Measurements from ENCODE around the gene SULF2.

The SULF2 gene

DNA sequence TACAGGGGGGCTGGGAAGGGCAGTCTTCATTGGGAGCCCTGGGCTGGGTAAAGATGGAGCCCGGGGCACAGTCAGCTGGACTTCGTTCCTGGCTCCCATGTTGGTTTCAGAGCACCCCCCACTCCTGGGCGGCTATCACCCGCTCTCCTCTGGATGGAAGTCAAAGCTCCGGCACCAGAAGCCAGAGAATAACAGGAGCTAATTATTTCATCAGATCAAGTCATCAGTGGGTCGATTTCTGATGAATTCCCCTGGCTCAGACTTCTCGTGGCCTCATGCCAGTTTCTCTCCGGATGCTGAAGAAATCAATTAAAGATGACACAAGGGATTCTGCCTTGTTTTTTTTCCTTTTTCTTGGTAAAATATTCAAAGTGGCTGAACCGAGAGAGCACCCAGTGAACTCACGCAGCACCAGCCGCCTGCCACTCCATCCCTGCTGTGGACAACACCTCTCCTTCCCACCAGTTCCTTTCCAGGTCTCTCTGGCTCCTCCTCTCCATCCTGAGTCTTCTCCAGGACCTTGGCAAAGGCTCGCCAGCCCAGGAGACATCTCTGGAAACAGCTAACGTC lies 22.5 kb downstream of the SULF2 start:
- no peak overlapping the region for H3K27ac ChIP-seq (ENCODE audit: low read depth in 2 of 2, low read length in 2 of 2)

GRCh38 chr20:47761482-47762047 lies 23.7 kb downstream of the SULF2 start:
- Histone ChIP-seq H3K4me1 (ENCODE audit: control insufficient read depth in 2 of 2, insufficient read depth in 2 of 2, low read length in 2 of 2) (no peaks in the 10 kb centered on the region), H3K27me3 (ENCODE audit: control insufficient read depth in 2 of 2, insufficient read depth in 2 of 2, low read length in 2 of 2) (no peaks in the 10 kb centered on the region), H3K9ac (ENCODE audit: low read depth in 1 of 2, low read length in 2 of 2) (no peak overlapping the region), H3K9me3 (ENCODE audit: control insufficient read depth in 2 of 2, low read length in 2 of 2) (no peaks in the 10 kb centered on the region), H3K4me3 (ENCODE audit: low read length in 2 of 2) (no peak overlapping the region), H3K27ac (ENCODE audit: low read depth in 2 of 2, low read length in 2 of 2) (no peak overlapping the region), H3K36me3 (ENCODE audit: control insufficient read depth in 2 of 2, insufficient read depth in 2 of 2, low read length in 2 of 2) (peaks cover 3 to 10% of the 10 kb centered on the region in 2 donors)

More for the DNA sequence above, 22.5 kb downstream of the SULF2 start:
- Histone ChIP-seq H3K9ac (ENCODE audit: low read depth in 1 of 2, low read length in 2 of 2) (no peak overlapping the region), H3K4me1 (ENCODE audit: control insufficient read depth in 2 of 2, insufficient read depth in 2 of 2, low read length in 2 of 2) (peaks cover 0 to under 1% of the 10 kb centered on the region in 2 donors), H3K4me3 (ENCODE audit: low read length in 2 of 2) (no peak overlapping the region), H3K27me3 (ENCODE audit: control insufficient read depth in 2 of 2, insufficient read depth in 2 of 2, low read length in 2 of 2) (no peaks in the 10 kb centered on the region), H3K36me3 (ENCODE audit: control insufficient read depth in 2 of 2, insufficient read depth in 2 of 2, low read length in 2 of 2) (no peaks in the 10 kb centered on the region), H3K9me3 (ENCODE audit: control insufficient read depth in 2 of 2, low read length in 2 of 2) (no peaks in the 10 kb centered on the region)

DNA sequence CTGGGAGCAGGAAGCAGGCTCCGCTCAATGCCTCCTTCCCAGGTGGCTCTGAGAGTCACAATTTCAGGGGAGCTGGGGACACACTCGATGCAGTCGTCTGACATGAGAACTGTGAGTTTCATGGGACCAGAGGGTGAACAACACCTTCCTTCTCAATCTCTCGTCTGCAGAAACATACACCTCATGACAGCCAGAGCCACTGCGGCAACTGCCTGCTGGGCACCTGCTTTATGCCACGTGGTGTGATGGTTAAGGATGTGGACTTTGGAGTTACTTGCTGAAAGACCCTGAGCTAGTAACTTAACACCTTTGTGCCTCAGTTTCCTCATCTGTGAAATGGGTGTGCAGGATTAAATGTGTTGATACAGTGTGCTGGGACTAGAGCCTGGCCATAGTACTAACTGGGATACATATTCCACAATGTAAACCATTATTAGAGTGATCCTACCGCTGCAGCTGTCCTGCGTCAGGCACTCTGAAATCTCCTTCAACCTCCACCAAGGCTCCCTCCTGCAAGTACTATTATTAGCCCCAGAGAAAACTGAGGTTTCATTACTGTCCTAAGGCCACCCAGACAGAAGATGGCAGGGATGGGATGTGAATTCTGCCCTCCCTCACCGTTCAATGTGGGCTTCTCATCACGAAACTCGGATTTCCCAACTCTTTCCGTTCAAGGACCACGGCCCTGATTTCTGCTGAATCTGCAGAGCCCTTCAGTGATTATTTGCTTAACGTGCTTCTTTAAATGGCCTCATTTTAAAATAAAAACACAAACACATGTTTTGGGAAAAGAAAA lies 24.4 kb downstream of the SULF2 start:
- Histone ChIP-seq H3K9ac (ENCODE audit: low read depth in 1 of 2, low read length in 2 of 2) (no peak overlapping the region), H3K4me1 (ENCODE audit: control insufficient read depth in 2 of 2, insufficient read depth in 2 of 2, low read length in 2 of 2) (no peaks in the 10 kb centered on the region), H3K4me3 (ENCODE audit: low read length in 2 of 2) (no peak overlapping the region), H3K36me3 (ENCODE audit: control insufficient read depth in 2 of 2, insufficient read depth in 2 of 2, low read length in 2 of 2) (peaks cover 3 to 10% of the 10 kb centered on the region in 2 donors), H3K27me3 (ENCODE audit: control insufficient read depth in 2 of 2, insufficient read depth in 2 of 2, low read length in 2 of 2) (no peaks in the 10 kb centered on the region), H3K27ac (ENCODE audit: low read depth in 2 of 2, low read length in 2 of 2) (no peak overlapping the region), H3K9me3 (ENCODE audit: control insufficient read depth in 2 of 2, low read length in 2 of 2) (no peaks in the 10 kb centered on the region)

- Histone ChIP-seq H3K9me3 (ENCODE audit: control insufficient read depth in 2 of 2, low read length in 2 of 2) (no peaks in the 10 kb centered on the region), H3K9ac (ENCODE audit: low read depth in 1 of 2, low read length in 2 of 2) (no peak overlapping the region), H3K36me3 (ENCODE audit: control insufficient read depth in 2 of 2, insufficient read depth in 2 of 2, low read length in 2 of 2) (peaks cover 3 to 10% of the 10 kb centered on the region in 2 donors), H3K27me3 (ENCODE audit: control insufficient read depth in 2 of 2, insufficient read depth in 2 of 2, low read length in 2 of 2) (no peaks in the 10 kb centered on the region), H3K27ac (ENCODE audit: low read depth in 2 of 2, low read length in 2 of 2) (no peak overlapping the region), H3K4me1 (ENCODE audit: control insufficient read depth in 2 of 2, insufficient read depth in 2 of 2, low read length in 2 of 2) (no peaks in the 10 kb centered on the region), H3K4me3 (ENCODE audit: low read length in 2 of 2) (no peak overlapping the region)
Measured at GRCh38 chr20:47758517-47759450, 26.5 kb downstream of the SULF2 start.

DNA sequence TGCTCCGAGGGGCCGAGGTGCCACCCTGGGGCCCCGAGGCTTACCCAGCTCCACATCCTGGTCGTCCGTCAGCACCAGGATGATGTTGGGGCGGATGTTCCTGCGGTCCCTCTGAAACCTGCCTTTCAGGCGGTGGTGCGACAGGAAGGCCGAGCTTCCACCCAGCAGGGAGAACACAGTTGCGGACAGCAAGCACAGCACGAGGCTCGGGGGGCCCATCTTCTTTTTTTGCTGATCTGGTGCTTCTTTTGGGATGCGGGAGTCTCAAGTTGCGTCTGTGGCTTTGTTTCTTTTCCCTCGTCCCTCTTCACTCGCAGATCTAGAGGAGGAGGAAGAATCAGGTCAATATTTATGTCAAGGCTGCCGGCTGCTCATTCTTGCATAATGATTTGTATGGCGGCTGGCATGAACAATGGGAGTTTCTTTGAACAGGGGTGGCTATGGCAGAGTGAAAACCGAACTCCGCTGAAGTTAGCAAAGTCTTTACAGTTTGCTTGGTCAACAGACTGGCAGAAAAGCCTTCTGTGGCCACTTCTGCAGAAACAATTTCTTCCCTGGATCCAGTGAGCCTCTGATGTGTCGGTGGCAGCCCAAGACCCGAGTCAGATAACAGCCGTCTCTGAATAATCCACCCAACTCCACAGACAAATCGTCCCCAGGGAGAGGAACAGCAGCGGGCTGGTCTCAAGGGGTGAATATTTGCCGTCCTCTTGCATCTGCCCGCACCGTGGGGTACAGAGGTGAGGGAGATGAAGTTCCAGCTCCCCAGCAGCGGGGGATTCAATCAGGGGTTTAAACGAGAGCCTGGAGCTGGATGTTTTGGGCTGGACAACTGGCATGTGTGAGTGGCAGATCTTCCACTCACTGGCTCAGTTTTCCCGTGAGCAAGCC lies 27.9 kb downstream of the SULF2 start:
- Histone ChIP-seq H3K27me3 (ENCODE audit: control insufficient read depth in 2 of 2, insufficient read depth in 2 of 2, low read length in 2 of 2) (no peaks in the 10 kb centered on the region), H3K4me3 (ENCODE audit: low read length in 2 of 2) (no peak overlapping the region), H3K27ac (ENCODE audit: low read depth in 2 of 2, low read length in 2 of 2) (no peak overlapping the region), H3K9ac (ENCODE audit: low read depth in 1 of 2, low read length in 2 of 2) (no peak overlapping the region), H3K4me1 (ENCODE audit: control insufficient read depth in 2 of 2, insufficient read depth in 2 of 2, low read length in 2 of 2) (no peaks in the 10 kb centered on the region), H3K9me3 (ENCODE audit: control insufficient read depth in 2 of 2, low read length in 2 of 2) (no peaks in the 10 kb centered on the region), H3K36me3 (ENCODE audit: control insufficient read depth in 2 of 2, insufficient read depth in 2 of 2, low read length in 2 of 2) (peaks cover 3 to 10% of the 10 kb centered on the region in 2 donors)

DNA sequence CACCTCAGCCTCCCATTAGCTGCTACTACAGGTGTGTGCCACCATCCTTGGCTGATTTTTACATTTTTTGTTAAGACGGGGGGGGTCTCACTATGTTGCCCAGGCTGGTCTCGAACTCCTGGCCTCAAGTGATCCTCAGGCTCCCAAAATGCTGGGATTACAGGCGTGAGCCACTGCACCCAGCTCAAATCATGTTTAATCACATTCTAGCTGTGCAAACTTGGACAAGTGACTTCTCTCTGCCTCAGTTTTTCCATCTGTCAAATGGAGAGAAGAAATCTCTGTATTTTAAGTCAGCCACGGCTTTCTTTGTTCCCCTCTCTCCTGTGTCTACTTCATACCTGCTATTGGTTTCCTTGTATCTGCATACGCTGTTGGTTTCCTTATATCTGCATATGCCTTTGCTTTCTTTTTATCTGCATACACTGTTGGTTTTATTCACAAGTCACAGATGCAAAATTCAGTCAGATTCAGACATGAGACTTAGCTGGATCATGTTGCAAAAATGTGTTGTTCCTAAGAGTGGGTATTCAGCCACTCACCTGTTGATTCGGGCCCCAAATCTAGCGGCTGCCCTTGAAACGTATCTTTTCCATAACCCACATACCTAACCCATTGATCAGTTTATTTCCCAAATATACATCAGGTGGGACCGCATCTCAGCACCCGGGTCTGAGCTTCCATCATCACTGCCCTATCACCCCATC lies 30.2 kb downstream of the SULF2 start:
- Histone ChIP-seq H3K4me1 (ENCODE audit: control insufficient read depth in 2 of 2, insufficient read depth in 2 of 2, low read length in 2 of 2) (no peaks in the 10 kb centered on the region), H3K9me3 (ENCODE audit: control insufficient read depth in 2 of 2, low read length in 2 of 2) (no peaks in the 10 kb centered on the region), H3K36me3 (ENCODE audit: control insufficient read depth in 2 of 2, insufficient read depth in 2 of 2, low read length in 2 of 2) (peaks cover 3 to 10% of the 10 kb centered on the region in 2 donors), H3K27ac (ENCODE audit: low read depth in 2 of 2, low read length in 2 of 2) (no peak overlapping the region), H3K4me3 (ENCODE audit: low read length in 2 of 2) (no peak overlapping the region), H3K27me3 (ENCODE audit: control insufficient read depth in 2 of 2, insufficient read depth in 2 of 2, low read length in 2 of 2) (no peaks in the 10 kb centered on the region), H3K9ac (ENCODE audit: low read depth in 1 of 2, low read length in 2 of 2) (no peak overlapping the region)

- Histone ChIP-seq H3K4me3 (ENCODE audit: low read length in 2 of 2) (no peak overlapping the region), H3K36me3 (ENCODE audit: control insufficient read depth in 2 of 2, insufficient read depth in 2 of 2, low read length in 2 of 2) (peaks cover 3 to 10% of the 10 kb centered on the region in 2 donors), H3K9me3 (ENCODE audit: control insufficient read depth in 2 of 2, low read length in 2 of 2) (no peaks in the 10 kb centered on the region), H3K27me3 (ENCODE audit: control insufficient read depth in 2 of 2, insufficient read depth in 2 of 2, low read length in 2 of 2) (no peaks in the 10 kb centered on the region), H3K27ac (ENCODE audit: low read depth in 2 of 2, low read length in 2 of 2) (no peak overlapping the region), H3K4me1 (ENCODE audit: control insufficient read depth in 2 of 2, insufficient read depth in 2 of 2, low read length in 2 of 2) (no peaks in the 10 kb centered on the region), H3K9ac (ENCODE audit: low read depth in 1 of 2, low read length in 2 of 2) (no peak overlapping the region)
Measured at GRCh38 chr20:47754388-47754715, 30.9 kb downstream of the SULF2 start.

DNA sequence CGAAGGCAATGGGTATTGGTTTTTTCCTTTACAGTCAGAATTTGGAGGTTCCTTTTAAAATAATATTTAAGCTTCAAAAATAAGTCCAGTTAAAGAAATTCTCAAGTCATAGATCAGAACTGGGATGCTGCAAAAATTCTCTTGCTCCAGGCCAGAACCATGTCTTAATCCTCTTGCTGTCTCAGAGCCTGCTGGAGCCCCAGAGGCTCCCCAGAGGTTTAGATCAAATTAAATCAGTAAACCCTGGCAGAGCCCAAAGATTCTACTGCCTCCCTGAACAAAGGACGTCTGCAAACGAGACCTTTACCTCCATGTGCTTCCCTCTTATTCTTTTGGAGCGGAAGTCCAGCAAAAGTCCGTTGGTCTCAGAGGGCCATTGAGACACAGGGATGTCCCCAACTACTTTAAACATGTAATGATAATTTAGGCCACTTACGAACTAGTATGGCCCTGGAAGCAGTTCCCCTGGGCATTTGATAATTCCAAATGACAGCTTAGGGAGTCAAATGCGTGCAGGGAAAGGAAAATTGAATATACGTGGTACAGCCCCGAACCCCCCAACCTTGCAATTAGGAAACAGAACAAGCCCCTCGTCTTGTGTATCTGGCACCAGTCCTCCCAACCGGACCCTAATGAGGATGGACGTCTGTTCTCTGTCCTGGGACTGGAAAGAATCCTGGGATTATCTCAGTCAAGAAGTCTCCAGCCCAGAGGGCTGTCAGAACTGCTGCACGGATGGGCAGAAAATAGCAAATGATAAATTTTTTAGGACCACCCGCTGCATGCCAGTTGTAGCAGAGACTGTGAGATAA lies 31.5 kb downstream of the SULF2 start:
- no peaks in the 10 kb centered on the region for H3K9me3 ChIP-seq (ENCODE audit: control insufficient read depth in 2 of 2, low read length in 2 of 2)
- no peaks in the 10 kb centered on the region for H3K27me3 ChIP-seq (ENCODE audit: control insufficient read depth in 2 of 2, insufficient read depth in 2 of 2, low read length in 2 of 2)

More for the DNA sequence above, 31.5 kb downstream of the SULF2 start:
- peaks cover 0 to 3% of the 10 kb centered on the region in 2 donors for H3K4me1 ChIP-seq (ENCODE audit: control insufficient read depth in 2 of 2, insufficient read depth in 2 of 2, low read length in 2 of 2)
- H3K27ac ChIP-seq (ENCODE audit: low read depth in 2 of 2, low read length in 2 of 2), result no peak overlapping the region
- no peak overlapping the region for H3K4me3 ChIP-seq (ENCODE audit: low read length in 2 of 2)
- peaks cover 3 to 10% of the 10 kb centered on the region in 2 donors for H3K36me3 ChIP-seq (ENCODE audit: control insufficient read depth in 2 of 2, insufficient read depth in 2 of 2, low read length in 2 of 2)
- H3K9ac ChIP-seq (ENCODE audit: low read depth in 1 of 2, low read length in 2 of 2), result no peak overlapping the region

Data from mucosa of rectum (tissue), 2 donors.